HG02885 (cell line): ENCODE results near the gene KRTAP4-12.
"Not testable (repeated sequence)": the region's sequence is repeated elsewhere in the genome, so short reads cannot be mapped to it uniquely, and the experiment has no call there.

Experiments used
- ATAC-seq: cut with Tn5 transposase; IDR thresholded peaks from one replicate; pipeline ENCODE4 v1.9.1; 2021; ENCODE audit warnings: mild to moderate bottlenecking; ENCODE audit not compliant: unreplicated experiment, poor library complexity

The KRTAP4-12 gene

DNA sequence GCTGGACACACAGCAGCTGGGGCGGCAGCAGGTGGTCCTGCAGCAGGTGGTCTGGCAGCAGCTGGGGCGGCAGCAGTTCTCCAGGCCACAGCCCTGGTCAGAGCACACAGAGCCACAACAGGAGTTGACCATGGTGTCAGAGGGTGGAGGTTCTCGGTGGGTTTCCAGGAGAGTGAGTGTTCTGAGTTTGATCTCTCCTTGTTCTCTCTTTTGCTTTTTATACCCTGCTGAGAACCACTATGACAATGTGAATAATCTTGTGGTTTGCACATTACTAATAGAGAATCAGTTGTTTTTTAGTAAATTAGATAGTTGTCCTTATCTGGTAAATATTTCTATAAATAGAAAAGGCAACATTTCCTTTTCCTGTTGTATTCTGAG, at the start of gene KRTAP4-12:
Gene KRTAP4-12 (minus strand): TSS at position 192 of the 381 bp plus-strand sequence. CDS start 60 bp downstream, at position 132.
- ATAC-seq = not testable (repeated sequence)

DNA sequence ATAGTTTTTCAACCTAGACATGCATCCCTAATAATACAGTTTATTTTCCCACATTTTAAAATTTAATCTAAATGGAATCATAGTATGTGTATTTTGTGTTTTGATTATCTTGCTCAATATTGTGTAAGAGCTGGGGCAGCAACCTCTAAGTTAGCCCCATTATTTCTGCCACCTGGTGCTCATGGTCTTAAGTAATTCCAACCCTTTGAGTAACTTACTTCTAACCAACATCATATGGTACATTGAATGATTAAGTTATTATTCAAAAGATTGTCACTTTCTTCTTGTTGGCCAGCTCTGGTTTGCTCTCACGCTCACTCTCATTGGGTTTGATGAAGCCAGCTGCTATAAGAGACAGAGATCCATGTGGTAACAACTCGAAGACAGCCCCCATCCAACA, 47.9 kb upstream of the KRTAP4-12 start:
- no peak for ATAC-seq

DNA sequence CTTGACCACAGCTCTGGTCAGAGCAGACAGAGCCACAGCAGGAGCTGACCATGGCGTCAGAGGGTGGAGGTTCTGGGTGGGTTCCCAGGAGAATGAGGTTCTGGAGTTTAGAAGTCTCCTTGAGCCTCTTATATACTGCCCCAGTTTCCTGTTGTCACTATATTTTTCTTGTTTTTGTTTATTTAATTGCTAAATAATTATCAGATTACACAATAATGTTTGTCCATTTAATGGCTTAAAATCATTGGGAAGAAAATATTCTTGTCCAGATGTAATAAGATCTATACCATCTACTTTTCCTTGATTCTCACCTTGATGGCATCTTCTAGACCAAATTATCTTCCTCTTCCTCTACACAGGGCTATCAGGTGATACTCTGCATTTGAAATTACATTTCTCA, 44.1 kb upstream of the KRTAP4-12 start, which contains the start of gene KRTAP4-3:
Gene KRTAP4-3 (minus strand): TSS at position 101 of the 400 bp plus-strand sequence. CDS start 49 bp downstream, at position 52.
- no peak for ATAC-seq

DNA sequence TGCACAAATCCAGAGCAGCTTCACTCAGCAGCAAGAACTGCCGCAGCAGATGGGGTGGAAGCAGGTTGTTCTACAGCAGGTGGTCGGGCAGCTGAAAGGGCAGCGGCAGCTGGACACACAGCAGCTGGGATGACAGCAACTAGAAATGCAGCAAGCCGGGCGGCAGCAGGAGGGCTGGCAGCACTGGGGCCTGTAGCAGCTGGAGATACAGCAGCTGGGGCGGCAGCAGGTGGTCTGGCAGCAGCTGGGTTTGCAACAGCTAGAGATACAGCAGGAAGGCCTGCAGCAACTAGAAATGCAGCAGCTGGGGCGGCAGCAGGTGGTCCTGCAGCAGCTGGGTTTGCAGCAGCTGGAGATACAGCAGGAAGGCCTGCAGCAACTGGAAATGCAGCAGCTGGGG, 43.6 kb upstream of the KRTAP4-12 start:
- ATAC-seq = no peak

DNA sequence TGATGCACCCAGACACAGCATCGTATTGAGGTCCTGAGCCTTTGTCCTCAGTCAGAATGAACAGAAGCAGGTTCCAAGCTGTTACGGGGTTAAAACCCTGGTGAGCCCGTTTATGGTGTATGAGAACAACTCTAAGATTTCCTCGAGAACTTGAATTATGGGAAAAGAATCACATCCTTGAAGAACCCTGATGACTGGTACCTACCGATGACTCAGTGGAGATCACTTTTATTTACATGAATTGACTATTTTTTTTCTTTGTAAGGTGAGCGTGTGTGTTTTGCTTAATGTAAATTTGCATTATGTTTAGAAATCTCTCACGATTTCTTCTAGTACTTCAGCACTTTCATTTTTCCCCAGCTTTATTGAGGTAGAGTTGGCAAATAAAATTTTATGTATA, 39.8 kb upstream of the KRTAP4-12 start:
- ATAC-seq = no peak

DNA sequence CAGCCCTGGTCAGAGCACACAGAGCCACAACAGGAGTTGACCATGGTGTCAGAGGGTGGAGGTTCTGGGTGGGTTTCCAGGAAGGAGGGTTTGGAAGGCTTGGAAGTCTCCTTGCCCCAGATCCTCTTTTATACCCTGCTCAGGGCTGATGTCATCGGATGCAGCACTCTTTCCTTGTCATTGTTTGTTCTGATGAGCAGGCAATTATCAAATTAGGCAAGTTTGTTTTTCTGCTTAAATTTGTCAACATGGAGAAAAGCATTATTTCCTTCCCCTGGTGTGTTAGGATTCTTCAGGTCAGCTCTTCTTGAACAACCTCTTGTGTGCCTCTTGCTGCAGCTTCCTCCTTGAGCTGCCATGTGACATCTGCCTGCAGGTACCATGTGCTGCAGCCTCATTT, 36.7 kb upstream of the KRTAP4-12 start, which contains the start of gene KRTAP4-4:
Gene KRTAP4-4 (minus strand): TSS at position 101 of the 400 bp plus-strand sequence. CDS start 57 bp downstream, at position 44.
- ATAC-seq = no peak

DNA sequence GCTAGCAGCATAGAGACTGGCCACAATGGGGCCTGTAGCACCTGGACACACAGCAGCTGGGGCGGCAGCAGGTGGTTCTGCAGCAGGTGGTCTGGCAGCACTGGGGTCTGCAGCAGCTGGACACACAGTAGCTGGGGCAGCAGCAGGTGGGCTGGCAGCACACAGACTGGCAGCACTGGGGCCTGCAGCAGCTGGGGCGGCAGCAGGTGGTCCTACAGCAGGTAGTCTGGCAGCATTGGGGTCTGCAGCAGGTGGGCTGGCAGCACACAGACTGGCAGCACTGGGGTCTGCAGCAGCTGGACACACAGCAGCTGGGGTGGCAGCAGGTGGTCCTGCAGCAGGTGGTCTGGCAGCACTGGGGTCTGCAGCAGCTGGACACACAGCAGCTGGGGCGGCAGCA, 36.2 kb upstream of the KRTAP4-12 start:
- ATAC-seq = not testable (repeated sequence)

DNA sequence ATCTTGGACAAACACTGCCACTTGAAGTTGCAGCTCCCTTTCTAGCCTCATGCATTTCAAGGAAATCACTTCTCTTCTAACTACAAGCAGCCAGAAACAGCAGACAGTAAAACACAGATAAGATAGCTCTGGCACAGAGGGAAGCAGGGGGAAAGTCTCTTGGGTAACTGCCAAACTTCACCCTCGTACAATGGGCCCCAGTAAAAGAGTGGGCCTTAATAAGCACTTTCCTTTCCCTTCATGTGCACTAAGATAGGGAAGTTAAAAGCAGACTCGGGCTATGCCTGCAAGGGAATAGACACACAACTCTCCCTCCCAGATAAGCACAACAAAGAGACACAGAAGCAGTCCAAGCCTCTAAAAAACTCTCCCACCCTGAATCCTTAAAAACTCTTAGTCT, 29.9 kb upstream of the KRTAP4-12 start:
- ATAC-seq = no peak

DNA sequence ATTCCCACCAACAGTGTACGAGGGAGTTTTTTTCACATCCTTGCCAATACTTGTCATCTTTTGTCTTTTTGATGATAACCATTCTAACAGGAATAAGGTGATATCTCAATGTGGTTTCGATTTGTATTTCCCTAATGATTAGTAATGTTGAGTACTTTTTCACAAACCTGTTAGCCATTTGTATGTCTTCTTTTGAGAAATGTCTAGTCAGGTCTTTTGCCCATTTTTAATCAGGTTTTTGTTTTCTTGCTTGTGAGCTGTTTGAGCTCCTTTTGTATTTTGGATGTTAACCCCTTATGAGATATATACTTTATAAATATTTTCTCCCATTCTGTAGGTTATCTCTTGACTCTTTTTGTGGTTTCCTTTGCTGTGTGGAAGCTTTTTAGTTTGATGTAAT, 27.5 kb upstream of the KRTAP4-12 start:
- ATAC-seq = no peak

DNA sequence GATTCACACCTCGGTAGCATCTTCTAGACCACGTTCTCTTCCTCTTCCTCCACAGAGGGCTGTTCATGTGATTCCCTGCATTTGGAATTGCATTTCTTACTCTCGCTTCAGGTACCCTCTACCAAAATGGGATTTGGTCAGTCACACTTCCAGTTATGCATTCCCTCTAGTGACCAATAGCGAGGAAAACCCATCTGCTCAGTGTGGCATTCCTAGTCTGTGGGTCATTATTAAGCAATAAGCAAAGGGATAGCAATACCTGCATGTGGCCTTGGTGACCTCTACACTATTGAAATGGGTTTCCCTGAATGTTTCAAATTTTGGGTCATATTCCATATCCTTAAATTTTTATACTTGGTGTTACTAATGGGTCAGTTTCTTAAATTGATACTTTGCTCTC, 26.0 kb upstream of the KRTAP4-12 start:
- no peak for ATAC-seq

DNA sequence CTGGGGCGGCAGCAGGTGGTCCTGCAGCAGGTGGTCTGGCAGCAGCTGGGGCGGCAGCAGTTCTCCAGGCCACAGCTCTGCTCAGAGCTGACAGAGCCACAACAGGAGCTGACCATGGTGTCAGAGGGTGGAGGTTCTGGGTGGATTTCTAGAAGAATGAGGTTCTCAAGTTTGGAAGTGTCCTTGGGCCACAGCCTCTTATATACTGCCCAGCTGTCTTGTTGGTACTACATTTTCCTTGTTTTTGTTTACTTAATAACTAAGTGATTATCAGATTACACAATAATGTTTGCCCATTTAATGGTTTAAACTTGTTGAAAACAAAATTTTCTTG, 25.6 kb upstream of the KRTAP4-12 start, which contains the start of gene KRTAP4-5:
Gene KRTAP4-5 (minus strand): TSS at position 174 of the 334 bp plus-strand sequence. CDS start 58 bp downstream, at position 116.
- no peak for ATAC-seq

DNA sequence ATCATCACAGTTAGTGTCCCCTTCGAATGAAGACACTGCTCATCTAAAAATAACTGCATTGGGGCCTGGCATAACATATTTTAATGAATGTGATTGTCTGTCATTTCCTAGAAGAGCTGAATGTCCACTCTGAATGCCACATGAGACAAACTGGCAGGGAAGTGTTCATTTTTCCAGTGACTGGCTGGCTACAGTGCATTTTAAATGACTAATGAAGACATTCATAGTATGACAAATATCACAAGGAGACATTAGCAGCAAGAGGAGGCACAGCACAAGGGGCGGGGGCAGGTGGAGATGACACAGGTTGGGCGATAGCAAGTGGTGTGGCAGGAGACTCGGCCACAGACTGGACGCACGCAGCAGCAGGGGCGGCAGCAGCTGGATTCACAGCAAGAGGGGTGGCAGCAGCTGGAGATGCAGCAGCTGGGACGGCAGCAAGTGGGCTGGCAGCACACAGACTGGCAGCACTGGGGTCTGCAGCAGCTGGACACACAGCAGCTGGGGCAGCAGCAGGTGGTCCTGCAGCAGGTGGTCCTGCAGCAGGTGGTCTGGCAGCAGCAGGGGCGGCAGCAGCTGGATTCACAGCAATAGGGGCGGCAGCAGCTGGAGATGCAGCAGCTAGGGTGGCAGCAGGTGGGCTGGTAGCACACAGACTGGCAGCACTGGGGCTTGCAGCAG, 25.1 kb upstream of the KRTAP4-12 start:
- not testable (repeated sequence) for ATAC-seq

DNA sequence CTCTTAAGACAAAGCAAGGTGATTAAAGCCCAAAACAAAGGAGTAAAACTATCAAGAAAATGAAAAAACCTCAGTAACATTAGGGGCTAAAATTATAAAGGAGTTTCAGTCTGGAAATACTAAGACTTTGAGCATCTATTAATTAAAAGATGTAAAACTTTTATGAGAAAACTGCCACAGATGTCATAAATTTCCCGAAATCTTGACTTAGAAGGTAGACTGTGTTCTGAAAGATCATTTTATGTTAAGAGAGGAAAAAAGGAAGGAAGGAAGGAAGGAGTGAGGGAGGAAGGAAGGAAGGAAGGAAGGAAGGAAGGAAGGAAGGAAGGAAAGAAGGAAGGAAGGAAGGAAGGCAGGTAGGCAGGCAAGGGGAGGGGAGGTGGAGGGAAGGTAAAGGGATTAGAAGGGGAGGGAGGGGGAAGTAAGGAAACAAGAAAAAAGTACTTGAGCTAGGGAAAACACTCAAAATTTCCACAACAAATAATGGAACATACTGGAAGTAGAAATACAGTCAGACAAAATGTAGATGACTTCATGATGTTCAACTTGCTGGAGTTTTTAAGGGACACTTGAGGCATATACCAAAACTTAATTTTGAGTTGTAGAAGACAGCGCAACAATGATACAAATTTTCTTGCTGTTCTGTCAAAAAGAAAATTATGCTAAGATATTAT, 23.7 kb upstream of the KRTAP4-12 start:
- ATAC-seq = no peak

DNA sequence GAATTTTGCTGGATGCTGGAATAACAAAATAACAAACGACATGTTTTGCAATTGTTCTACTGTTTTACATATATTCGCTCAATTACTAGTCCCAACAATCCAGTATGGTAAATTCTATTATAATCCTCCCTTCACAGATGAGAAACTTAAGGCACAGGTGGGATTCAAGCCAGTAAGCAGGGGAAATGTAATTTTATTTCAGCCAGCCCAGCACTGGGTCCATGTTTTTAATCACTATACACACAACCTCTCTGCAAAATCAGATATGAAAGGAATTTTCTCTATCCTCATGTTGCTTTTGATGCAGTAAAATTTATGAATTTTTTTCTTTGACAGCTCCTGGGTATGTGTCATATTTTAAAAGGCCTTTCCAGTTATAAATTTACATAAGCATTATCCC, 21.3 kb upstream of the KRTAP4-12 start:
- ATAC-seq = no peak

DNA sequence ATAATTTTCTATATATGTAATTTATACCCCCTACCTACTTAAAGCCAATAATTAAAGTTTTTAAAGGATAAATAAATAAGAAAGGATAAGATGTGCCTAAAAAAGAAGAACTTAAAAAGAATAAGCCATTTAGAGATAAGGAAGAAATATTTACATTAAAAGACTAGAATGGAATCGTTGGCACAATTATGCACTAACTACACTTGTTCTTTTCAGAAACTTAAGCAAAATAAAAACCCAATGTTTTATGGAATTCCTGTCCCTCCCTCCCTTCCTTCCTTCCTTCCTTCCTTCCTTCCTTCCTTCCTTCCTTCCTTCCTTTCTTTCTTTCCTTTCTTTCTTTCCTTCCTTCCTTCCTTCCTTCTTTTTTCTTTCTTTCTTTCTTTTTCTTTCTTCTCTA, 20.9 kb upstream of the KRTAP4-12 start:
- ATAC-seq = no peak

DNA sequence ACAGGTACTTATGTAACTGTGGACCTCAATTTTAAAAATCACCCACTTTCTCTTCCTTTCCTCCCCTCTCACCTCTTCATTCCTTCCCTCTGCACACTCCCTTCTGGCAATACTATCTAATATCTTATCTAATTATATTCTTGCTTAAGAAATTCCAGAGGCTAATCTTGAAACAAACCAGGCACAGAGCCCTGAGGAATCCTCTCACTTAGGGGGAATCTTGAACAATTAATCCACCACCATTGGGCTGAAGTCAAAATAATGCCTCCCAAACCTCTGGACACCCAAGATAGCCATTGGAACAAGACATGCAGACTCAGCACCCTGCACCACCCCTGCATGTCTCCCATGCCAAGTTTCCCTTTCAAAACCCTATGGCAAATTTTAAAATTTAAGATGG, 17.4 kb upstream of the KRTAP4-12 start:
- ATAC-seq = no peak

DNA sequence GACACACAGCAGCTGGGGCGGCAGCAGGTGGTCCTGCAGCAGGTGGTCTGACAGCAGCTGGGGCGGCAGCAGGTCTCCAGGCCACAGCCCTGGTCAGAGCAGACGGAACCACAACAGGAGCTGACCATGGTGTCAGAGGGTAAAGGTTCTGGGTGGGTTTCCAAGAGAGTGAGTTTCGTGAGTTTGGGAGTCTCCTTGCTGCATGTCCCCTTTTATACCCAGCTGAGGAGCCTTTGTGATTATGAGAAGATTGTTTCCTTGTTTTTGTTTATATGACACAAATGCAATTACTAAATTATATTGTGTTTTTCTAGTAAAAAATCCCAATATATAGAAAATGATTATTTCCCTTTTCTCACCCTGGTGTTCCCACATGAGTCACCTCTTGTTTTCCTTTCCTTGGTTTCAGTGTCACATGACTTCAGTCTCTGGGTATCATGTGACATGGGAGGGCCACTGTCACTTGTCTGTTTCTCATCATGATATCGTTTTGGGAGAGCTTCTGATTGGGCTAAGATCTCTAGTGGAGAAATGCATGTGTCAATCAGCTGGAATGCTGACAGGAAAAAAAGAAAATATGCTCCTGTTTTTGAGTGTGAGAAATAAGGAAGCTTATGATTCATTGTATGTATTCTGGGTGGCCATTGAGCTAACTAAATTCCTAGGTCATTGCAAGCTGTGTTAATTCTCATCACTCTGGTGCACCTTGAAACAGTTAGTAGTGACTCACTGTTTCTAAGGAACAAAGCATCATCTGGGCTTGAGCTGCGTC, 16.6 kb upstream of the KRTAP4-12 start, which contains the start of gene KRTAP4-6:
Gene KRTAP4-6 (minus strand): TSS at position 185 of the 772 bp plus-strand sequence. CDS start 57 bp downstream, at position 128.
- no peak for ATAC-seq

DNA sequence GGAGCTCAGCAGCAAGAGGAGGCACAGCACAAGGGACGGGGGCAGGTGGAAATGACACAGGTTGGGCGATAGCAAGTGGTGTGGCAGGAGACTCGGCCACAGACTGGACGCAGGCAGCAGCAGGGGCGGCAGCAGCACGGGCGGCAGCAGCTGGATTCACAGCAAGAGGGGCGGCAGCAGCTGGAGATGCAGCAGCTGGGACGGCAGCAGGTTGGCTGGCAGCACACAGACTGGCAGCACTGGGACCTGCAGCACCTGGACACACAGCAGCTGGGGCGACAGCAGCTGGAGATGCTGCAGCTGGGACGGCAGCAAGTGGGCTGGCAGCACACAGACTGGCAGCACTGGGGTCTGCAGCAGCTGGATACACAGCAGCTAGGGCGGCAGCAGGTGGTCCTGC, 15.9 kb upstream of the KRTAP4-12 start:
- not testable (repeated sequence) for ATAC-seq

DNA sequence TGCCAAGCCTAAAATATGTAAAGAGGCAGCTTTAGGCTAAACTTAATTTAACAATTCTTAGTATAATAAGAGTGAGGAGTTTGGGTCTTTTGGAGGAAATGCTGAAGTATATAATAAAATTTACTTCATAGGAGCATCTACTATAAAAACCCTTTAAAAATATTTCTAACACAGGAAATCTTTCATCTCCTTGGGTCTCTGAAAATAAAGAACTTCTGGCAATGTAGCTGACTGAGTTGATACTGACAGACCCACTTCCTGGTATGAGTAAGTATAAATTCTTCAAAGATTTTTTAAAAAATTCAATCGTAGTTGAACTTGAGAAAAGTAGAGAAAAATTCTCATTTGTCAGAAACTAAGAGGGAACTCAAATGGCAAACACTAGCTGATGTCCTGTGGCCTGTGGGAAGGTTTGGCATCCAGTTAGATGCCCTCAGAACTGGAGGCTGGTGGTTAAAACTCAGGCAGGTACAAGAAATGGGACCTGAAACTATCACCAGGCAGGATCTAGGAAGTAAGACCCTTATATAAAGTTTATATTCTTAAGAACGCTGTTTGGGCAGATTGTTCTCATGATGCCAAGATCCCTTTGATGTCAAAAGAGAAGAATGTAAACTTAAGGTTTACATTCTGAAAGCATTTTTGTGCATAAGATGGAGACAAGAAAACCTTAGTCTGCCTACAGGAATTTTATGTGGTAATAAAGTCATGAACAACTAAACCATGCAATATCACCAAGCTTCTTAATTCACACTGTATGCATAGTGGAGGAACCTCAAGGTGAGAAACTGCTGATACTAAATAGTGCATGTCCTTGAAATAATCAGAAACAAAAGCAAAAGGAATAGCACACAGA, 10.1 kb upstream of the KRTAP4-12 start:
- ATAC-seq = no peak

DNA sequence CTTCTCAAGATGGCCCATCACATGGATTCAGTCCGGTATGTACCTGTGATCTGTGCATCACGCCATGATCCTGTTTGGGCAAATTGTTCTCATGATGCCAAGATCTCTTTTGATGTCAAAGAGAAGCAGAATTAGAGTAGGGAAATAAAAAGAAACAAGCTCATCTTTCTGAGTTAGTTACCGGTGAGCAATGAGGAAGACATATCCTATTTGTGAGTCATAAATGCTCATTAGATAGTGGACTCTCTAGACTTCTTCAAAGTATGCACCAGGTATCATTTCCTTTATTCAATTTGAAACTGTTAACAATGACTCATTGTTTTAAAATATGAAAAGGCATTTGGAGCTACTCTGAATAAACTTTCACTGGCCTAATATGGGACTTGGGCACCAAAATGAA, 8.0 kb upstream of the KRTAP4-12 start:
- no peak for ATAC-seq
